ENCODE results near the gene PHRF1. TPM values are rescaled to one million over a fixed set of nuclear protein-coding genes. Genes with fewer than 3 reads are reported as not detected.
A peak's percentile ranks its signal among the peaks of the same experiment; 100 is the strongest.

The PHRF1 gene
- total RNA-seq, 1 experiment from 2014 or later: 48.9 TPM

DNA sequence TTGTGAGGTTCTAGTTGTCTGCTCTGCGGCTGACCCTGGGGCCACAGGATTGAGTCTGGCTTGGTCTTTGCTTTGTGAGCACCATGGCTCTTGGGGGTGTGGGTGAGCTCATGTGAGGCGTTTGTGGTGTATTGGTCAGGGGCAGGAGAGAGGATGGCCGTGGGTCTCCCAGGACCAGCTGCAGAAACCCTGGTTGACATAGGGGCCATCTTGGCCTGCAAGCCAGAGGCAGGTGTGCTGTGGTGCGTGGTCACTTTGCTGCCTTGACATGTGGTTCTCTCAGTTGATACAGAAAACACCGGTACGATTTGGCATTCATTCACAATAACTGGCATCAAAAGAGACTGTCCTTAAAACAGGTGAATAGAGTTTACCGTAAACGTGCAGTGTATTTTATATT lies 11.3 kb downstream of the PHRF1 start:
- H3K27ac Mint-ChIP-seq: peak overlapping the region in 1 of 3 experiments; percentile 61; a peak in 1 of 7 replicates
- H3T11ph ChIP-seq (ENCODE audit: low read length): no peak overlapping the region
- no peak overlapping the region for H3K18ac ChIP-seq (ENCODE audit: insufficient read length, low read depth, low read length)
- no peak for DNase-seq
- H3K23ac ChIP-seq (ENCODE audit: insufficient read length, low read depth, low read length): no peak overlapping the region
- no peak overlapping the region for H2AFZ ChIP-seq (ENCODE audit: low read length)
- H2BK20ac ChIP-seq (ENCODE audit: low read depth, low read length, poor library complexity, severe bottlenecking): no peak overlapping the region
- H2BK120ac ChIP-seq (ENCODE audit: low read depth, low read length, poor library complexity, severe bottlenecking): no peak overlapping the region
- no peak overlapping the region for H4K8ac ChIP-seq (replicated peaks; ENCODE audit: insufficient read length, low read depth, low read length)
- H3K4ac ChIP-seq (ENCODE audit: low read depth, low read length): no peak overlapping the region
- no peaks in the 10 kb centered on the region; the same call in 1 of the 2 replicates for H3K79me2 ChIP-seq (ENCODE audit: insufficient read depth, low read length)
- no peak overlapping the region for H3K14ac ChIP-seq (ENCODE audit: insufficient read depth, low read length)
- H3K23me2 ChIP-seq (ENCODE audit: insufficient read length, low read depth, low read length, poor library complexity, severe bottlenecking): no peaks in the 10 kb centered on the region
- H4K91ac ChIP-seq (ENCODE audit: insufficient read length, low read depth, low read length): no peak overlapping the region
- H3K36me3 Mint-ChIP-seq (ENCODE audit: insufficient read depth in 1 of 3, low read depth in 3 of 3): peaks cover 44 to 81% (median 76%) of the 10 kb centered on the region in 3 experiments
- no peak overlapping the region for H3K4me3 Mint-ChIP-seq
- H3K4me1 ChIP-seq (ENCODE audit: insufficient read depth, low read length): no peaks in the 10 kb centered on the region
- H3K27me3 ChIP-seq (ENCODE audit: insufficient read depth, low read length): no peaks in the 10 kb centered on the region
- H3K27me3 Mint-ChIP-seq (ENCODE audit: low read depth): no peaks in the 10 kb centered on the region
- H2BK5ac ChIP-seq (ENCODE audit: insufficient read length, low read length): no peak overlapping the region
- H3K9ac ChIP-seq (ENCODE audit: extremely low read depth, insufficient read length, low read length): no peak overlapping the region
- no peak overlapping the region for H3K4me2 ChIP-seq (ENCODE audit: insufficient read depth, insufficient read length, low read length)
- H4K5ac ChIP-seq (ENCODE audit: insufficient read length, low read depth, low read length): no peak overlapping the region
- H2BK12ac ChIP-seq (ENCODE audit: insufficient read length, low read depth, low read length): no peak overlapping the region
- H3K4me1 Mint-ChIP-seq: no peaks in the 10 kb centered on the region
- H3K79me1 ChIP-seq (ENCODE audit: insufficient read depth, low read depth, low read length, poor library complexity, severe bottlenecking): peaks cover 7% of the 10 kb centered on the region
- no peak overlapping the region for H3K27ac ChIP-seq (ENCODE audit: insufficient read length, low read depth, low read length)
- H3K9me3 Mint-ChIP-seq: no peaks in the 10 kb centered on the region
- TF ChIP-seq, protein P1, sequence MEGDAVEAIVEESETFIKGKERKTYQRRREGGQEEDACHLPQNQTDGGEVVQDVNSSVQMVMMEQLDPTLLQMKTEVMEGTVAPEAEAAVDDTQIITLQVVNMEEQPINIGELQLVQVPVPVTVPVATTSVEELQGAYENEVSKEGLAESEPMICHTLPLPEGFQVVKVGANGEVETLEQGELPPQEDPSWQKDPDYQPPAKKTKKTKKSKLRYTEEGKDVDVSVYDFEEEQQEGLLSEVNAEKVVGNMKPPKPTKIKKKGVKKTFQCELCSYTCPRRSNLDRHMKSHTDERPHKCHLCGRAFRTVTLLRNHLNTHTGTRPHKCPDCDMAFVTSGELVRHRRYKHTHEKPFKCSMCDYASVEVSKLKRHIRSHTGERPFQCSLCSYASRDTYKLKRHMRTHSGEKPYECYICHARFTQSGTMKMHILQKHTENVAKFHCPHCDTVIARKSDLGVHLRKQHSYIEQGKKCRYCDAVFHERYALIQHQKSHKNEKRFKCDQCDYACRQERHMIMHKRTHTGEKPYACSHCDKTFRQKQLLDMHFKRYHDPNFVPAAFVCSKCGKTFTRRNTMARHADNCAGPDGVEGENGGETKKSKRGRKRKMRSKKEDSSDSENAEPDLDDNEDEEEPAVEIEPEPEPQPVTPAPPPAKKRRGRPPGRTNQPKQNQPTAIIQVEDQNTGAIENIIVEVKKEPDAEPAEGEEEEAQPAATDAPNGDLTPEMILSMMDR (conservative IDR thresholded peaks at IDR 0.05): no peak
- WGBS (ENCODE audit: extremely low coverage, insufficient read length, low lambda C conversion rate): no CpG with 5 or more reads among the region's 8 CpGs
- H2BK15ac ChIP-seq (ENCODE audit: low read depth, low read length): no peak overlapping the region
- no peaks in the 10 kb centered on the region for H3K9me3 ChIP-seq (ENCODE audit: control insufficient read depth, low read depth, low read length)
- H2AK5ac ChIP-seq (ENCODE audit: insufficient read length, low read length): no peak overlapping the region
- H4K20me1 ChIP-seq (ENCODE audit: control insufficient read depth, insufficient read depth, insufficient read length): peaks cover 3% of the 10 kb centered on the region
- H3K56ac ChIP-seq (ENCODE audit: insufficient read length, low read depth, low read length): no peak overlapping the region
